Measurements from ENCODE around the gene ACTRT2.

The ACTRT2 gene

DNA sequence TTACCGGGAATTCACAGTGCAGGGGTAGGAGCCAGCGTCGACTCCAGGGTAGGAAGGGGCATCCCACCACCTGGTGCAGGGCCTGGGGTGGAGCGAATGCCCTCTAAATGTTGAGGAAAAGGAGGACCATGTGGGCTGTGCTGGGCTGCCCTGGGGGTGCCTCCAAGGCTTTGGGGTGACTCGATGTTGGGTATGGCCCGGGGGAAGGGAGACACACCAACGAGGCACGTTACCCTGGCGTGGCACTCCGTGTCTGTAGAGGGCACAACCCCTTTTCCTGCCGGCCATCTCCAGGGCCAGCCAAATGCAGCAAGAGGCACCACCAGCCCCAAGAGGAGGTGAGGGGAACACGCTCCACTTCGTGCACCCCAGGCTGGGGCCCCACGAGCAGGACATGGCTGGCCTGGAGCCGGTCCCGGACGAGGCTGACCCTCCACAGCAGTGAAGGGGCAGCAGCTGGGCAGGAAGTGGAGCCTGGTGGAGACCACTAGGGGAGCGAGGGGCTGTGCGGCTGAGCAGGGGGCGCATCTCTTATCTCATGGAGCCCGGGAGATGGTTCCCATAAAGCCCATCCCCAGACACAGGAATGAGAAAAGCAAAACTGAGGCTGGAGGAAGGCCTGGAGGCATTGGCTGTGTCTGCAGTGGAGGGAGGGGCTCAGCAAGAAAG is 11.2 kb downstream of the ACTRT2 start:
- H3K27ac ChIP-seq = no peak overlapping the region
- H3K9me3 ChIP-seq = no peaks in the 10 kb centered on the region

DNA sequence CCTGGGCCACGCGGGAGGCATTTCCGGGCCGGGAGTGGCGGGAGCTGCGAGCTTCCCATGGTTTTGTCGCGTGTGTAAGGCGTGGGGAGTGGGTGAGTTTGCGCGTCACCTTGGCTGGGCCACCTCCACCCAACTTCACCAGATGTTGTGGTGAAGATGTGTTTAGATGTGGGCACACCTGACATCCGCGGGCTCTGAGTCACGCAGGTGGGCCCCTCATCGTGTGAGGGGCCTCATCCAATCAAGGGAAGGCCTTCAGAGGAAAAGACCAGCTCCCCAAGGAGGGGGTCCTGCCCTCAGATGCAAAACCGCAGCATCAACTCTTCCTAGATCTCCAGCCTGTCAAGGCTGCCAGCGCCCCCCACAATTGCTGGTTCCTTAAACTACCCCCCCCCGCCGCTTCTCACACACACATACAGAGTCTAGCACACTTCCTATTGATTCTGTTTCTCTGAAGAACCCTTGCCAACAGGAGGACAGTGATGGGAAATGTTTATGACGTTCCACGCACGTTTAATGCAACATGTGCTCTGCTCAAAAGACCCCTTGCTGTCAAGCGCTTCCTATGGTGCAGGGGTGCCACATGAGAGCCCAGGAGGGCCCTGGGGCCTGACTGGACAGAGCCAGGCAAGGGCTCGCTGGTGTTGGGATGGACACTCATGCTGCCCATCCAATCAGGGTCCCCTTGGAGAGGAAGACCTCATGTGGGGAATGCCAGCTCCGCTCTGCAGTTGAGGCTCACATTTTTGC is 11.9 kb downstream of the ACTRT2 start:
- no peak overlapping the region for H3K27ac ChIP-seq
- H3K27me3 ChIP-seq = peaks cover 14% of the 10 kb centered on the region
- no peaks in the 10 kb centered on the region for H3K36me3 ChIP-seq
- TF ChIP-seq, protein P1, sequence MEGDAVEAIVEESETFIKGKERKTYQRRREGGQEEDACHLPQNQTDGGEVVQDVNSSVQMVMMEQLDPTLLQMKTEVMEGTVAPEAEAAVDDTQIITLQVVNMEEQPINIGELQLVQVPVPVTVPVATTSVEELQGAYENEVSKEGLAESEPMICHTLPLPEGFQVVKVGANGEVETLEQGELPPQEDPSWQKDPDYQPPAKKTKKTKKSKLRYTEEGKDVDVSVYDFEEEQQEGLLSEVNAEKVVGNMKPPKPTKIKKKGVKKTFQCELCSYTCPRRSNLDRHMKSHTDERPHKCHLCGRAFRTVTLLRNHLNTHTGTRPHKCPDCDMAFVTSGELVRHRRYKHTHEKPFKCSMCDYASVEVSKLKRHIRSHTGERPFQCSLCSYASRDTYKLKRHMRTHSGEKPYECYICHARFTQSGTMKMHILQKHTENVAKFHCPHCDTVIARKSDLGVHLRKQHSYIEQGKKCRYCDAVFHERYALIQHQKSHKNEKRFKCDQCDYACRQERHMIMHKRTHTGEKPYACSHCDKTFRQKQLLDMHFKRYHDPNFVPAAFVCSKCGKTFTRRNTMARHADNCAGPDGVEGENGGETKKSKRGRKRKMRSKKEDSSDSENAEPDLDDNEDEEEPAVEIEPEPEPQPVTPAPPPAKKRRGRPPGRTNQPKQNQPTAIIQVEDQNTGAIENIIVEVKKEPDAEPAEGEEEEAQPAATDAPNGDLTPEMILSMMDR (IDR thresholded peaks at IDR 0.05) = no peak
- H3K4me3 ChIP-seq (ENCODE audit: low read depth in 1 of 2, low read length in 1 of 2) = no peak overlapping the region
- H3K9me3 ChIP-seq = no peaks in the 10 kb centered on the region
- H3K4me1 ChIP-seq (ENCODE audit: control insufficient read depth in 1 of 2, insufficient read depth in 1 of 2, low read depth in 1 of 2, low read length in 1 of 2) = no peaks in the 10 kb centered on the region

More for the DNA sequence above, 11.2 kb downstream of the ACTRT2 start:
- Histone ChIP-seq H3K36me3 (no peaks in the 10 kb centered on the region), H3K27me3 (peaks cover 15% of the 10 kb centered on the region), H3K4me1 (ENCODE audit: control insufficient read depth in 1 of 2, insufficient read depth in 1 of 2, low read depth in 1 of 2, low read length in 1 of 2) (no peaks in the 10 kb centered on the region), H3K4me3 (ENCODE audit: low read depth in 1 of 2, low read length in 1 of 2) (no peak overlapping the region)
- TF ChIP-seq, protein P1 (IDR thresholded peaks at IDR 0.05) = no peak

DNA sequence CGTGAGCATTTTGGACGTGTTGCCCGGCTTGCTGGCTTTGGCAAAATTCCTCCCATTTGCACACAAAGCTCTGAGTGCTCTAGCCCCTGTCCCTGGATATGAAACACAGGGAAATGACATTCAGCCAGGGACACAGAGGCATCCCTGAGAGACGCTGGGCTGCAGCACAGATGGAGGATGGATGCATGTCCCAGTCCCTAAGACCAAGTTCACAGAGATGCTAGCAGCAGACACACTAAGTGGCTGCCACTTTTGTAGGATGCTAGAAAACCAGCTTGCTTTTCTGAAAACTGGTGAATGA is 12.5 kb downstream of the ACTRT2 start:
- H3K27me3 ChIP-seq = peaks cover 9% of the 10 kb centered on the region
- TF ChIP-seq, protein P1 (IDR thresholded peaks at IDR 0.05) = no peak

DNA sequence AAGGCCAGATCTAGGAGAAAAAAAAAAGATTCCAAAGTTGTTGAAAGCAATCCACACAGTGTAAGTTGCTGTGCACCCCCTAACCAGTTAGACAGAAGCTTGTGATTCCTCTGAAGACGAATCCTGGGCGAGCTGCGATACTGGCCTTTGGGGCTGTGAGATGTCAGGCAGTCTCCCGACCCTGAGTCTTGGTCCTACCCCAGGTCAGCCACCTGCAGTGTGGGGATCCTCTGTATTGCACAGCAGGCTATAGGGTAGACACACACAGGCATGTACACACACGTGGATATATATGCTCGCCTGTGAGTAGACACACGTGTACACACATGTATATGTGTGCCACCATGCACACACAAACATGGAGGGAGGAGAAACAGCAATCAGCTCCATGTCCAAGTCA is 12.9 kb downstream of the ACTRT2 start:
- Histone ChIP-seq H3K27me3 (peaks cover 5% of the 10 kb centered on the region), H3K9me3 (no peaks in the 10 kb centered on the region), H3K27ac (no peak overlapping the region), H3K36me3 (no peaks in the 10 kb centered on the region), H3K4me1 (ENCODE audit: control insufficient read depth in 1 of 2, insufficient read depth in 1 of 2, low read depth in 1 of 2, low read length in 1 of 2) (no peaks in the 10 kb centered on the region), H3K4me3 (ENCODE audit: low read depth in 1 of 2, low read length in 1 of 2) (no peak overlapping the region)
- TF ChIP-seq, protein P1 (IDR thresholded peaks at IDR 0.05) = no peak

More for the DNA sequence above, 12.5 kb downstream of the ACTRT2 start:
- no peaks in the 10 kb centered on the region for H3K4me1 ChIP-seq (ENCODE audit: control insufficient read depth in 1 of 2, insufficient read depth in 1 of 2, low read depth in 1 of 2, low read length in 1 of 2)
- H3K36me3 ChIP-seq = no peaks in the 10 kb centered on the region
- H3K9me3 ChIP-seq = no peaks in the 10 kb centered on the region
- H3K27ac ChIP-seq = no peak overlapping the region
- no peak overlapping the region for H3K4me3 ChIP-seq (ENCODE audit: low read depth in 1 of 2, low read length in 1 of 2)

DNA sequence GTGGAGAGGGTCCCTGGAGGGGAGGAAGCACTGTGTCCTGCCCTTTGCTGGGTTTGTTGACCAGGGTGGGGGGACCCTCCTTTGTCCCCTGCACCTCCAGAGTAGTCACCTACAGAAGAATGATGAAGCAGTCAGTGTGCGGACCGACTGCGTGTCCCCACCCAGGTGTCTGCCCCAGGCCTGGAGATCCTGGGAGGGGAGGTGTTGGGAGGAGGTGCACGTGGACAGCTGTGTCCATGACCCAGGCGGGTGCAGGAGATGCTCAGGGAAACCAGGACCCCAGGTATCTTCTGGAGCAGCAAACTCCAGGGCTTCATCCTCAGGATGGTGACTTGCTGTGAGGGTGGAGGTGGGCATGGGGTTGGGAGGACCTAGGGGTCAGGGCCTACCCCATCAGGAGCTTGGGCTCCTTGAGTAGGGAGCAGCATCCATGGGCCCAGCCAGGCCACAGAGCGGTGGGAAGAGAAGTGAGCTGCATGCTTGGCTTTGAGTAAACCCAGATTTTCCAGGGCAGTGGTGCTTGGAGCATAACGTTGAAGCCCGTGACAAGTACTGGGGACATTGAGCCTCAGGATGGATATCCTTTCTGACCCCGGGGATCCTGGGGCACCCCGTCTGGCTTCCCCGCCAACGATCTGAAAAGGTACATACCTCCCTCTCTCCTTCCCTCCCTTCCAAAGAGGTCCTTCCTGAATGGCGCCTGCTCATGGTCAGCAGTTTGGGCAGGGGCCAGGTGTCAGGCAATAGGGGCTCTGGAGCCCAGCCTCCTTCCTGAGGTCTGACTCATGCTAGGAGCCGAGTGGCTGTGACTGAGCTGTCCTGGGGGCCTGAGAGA is 13.7 kb downstream of the ACTRT2 start:
- Histone ChIP-seq H3K4me1 (ENCODE audit: control insufficient read depth in 1 of 2, insufficient read depth in 1 of 2, low read depth in 1 of 2, low read length in 1 of 2) (no peaks in the 10 kb centered on the region), H3K36me3 (no peaks in the 10 kb centered on the region), H3K27me3 (no peaks in the 10 kb centered on the region), H3K27ac (no peak overlapping the region), H3K4me3 (ENCODE audit: low read depth in 1 of 2, low read length in 1 of 2) (no peak overlapping the region), H3K9me3 (no peaks in the 10 kb centered on the region)
- TF ChIP-seq, protein P1 (IDR thresholded peaks at IDR 0.05) = no peak

All from neutrophil (primary cell).